Stimulated activated CD4-positive, alpha-beta T cell treated with anti-CD3 and anti-CD28 coated beads, Interleukin-1b, Interleukin-23, amount 100 ng/mL, for 4 hours (primary cell): ENCODE data around the gene ZDHHC14.
A peak's percentile ranks its signal among the peaks of the same experiment; 100 is the strongest.
"Not testable (repeated sequence)": the region's sequence is repeated elsewhere in the genome, so short reads cannot be mapped to it uniquely, and the experiment has no call there.

Experiments
- DNase-seq, 2 donors: peaks; one replicate each; pipeline ENCODE4 v3.0.0-alpha.2; 2020; ENCODE audit warnings: low read depth in 2 of 2

ZDHHC14 gene

DNA sequence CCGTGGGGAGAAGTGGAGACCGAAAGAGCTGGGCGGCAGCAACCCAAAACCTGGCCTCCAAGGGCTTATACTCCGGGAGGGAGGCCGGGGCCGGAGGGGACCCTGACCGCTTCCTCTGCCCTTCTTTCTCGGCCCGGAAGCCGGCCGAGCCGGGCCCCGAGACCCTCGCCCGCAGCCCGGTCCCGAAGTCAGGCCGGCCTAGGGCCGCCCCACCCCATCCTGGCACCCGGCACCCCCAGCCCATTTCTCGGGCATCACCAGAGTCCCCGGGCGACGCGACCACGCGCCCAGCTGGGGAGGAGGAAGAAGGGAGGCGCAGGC is 572 bp upstream of the ZDHHC14 start:
- no peak for DNase-seq

DNA sequence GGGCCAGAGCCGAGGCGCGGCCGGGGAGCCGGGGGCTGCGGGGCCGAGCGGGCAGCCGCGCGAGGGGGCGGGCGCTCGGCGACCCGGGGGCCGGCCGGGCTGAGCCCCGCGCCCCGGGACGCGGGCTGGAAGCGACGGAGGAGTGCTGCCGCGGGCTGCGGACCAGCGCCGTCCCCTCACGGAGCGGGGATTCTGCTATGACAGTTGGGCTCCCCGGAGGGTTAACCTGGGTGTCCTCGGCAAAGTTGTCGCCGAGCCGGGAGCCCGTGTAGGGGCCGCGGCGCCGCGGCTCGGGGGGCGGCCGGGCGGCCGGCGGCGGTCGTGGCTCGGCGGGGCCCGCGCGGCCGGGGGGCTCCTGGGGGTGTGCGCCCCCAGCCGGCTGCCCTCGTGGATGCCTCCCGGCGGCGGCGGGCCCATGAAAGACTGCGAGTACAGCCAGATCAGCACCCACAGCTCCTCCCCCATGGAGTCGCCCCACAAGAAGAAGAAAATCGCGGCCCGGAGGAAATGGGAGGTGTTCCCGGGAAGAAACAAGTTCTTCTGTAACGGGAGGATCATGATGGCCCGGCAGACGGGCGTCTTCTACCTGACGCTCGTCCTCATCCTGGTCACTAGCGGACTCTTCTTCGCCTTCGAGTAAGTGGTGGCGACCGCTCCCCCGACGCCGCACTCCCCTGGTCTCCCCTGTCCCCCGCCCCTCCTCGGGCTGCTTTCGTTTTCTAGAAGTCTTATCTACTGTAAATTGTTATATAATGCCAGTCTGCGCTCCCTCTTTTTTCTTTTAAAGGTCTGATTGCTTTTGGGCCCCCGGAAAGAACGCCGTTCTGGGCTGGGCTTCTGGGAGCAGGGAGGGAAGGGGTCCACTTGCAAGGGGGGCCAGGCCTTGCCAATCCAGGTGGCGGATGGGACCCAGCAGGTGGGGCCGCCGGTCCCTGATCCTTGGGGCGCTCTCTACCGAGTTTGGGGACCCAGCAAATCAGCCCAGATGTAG is 936 bp downstream of the ZDHHC14 start:
- peak; percentile 46 to 50 for DNase-seq

DNA sequence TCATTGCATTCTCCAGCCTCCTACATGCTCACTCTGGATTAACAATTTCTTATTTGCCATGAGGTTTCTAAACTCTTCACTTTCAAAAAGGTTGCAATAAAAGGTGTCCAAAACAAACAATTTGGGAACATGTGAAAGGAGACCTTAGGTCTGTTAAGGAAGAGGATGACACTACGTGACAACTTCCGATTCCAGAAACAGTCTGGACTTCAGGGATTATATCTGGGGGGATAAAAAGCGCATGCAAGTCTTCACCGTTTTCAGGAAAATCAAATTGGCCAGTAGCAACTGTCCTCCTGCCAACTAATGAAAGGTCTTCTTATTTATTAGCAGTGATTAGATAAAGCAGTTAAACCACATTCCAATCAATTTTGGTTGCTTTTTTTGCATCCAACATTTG is 1.8 kb downstream of the ZDHHC14 start:
- no peak for DNase-seq

DNA sequence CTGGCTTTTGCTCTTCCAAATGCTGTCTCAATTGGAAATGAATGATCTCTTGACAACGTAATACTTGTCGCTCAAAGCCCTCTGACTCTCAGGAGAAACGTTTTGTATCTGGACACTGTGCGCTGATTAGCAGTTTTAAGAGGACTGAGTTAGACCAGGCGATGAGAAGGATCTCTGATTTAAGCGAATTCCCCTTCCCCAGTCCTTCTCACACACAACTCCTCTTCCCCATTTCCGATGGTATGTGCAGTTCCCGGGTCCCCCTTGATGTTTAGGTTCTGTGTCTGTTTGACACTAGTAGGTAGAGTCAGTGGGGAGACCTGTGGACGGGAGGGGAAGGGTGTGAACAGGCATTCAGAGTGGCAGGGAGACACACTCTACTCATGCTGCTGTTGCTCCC is 2.5 kb downstream of the ZDHHC14 start:
- DNase-seq = no peak

DNA sequence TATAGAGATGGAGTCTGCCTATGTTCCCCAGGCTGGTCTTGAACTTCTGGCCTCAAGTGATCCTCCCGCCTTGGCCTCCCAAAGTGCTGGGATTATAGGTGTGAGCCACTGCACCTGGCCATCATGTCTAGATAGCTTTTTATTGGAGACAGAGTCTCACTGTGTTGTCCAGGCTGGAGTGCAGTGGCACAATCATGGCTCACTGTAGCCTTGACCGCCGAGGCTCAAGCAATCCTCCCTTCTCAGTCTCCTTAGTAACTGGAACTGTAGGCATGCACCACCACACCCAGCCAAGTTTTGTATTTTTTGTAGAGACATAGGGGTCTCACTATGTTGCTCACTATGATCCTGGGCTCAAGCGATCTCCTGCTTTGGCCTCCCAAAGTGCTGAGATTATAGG is 4.0 kb downstream of the ZDHHC14 start:
- not testable (repeated sequence) for DNase-seq

DNA sequence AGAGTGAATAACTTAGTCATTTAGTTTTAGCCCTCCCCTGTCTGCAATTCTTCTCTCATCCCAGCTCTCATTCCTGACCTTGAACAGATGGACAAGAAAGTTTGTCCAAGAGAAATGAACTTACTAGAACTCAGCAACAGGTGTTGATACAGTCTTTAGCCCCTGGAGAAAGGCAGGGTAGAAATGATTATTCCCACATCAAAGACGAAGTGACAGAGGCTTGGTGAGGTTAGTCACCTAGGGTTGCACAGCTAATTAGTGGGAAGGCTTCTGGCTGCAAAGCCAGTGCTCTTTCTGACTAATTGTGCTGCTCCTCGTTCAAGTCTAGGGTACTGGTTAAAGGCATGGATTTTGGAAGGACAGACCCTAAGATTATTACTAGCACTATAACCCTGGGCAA is 4.5 kb downstream of the ZDHHC14 start:
- no peak for DNase-seq

DNA sequence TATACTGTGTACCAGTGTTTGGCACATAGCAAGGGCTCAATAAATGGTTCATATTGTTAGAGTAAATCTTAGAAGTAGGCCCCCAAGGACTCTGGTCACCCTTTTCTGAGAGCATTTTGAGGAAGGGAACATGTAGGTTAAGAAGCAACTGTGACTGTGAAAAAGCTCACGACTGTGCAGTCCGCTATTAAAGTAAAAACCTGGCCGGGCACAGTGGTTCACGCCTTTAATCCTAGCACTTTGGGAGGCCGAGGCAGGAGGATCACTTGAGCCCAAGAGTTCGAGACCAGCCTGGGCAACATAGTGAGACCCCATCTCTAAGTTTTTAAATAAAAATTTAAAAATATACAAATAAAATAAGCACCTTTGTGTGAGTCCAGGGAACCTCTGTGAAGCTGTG is 5.0 kb downstream of the ZDHHC14 start:
- no peak for DNase-seq

DNA sequence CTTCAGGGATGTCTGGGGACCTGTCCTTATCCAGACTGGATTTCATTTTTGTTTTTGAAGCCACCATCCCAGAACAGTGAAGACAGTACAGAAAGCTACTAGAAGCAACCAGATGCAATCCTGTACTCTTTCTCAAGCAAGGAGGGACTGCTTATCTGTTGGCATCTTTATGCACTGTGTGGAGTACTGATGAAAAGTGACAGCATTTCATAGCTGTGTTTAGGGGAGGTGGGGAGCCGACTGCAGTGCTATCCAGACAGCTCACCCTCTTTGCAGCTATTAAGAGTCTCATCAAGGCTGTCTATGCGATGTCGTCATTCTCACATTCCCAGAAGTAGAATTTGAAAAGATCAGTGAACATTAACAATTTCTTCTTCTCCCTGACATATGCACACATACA is 5.5 kb downstream of the ZDHHC14 start:
- DNase-seq = no peak

DNA sequence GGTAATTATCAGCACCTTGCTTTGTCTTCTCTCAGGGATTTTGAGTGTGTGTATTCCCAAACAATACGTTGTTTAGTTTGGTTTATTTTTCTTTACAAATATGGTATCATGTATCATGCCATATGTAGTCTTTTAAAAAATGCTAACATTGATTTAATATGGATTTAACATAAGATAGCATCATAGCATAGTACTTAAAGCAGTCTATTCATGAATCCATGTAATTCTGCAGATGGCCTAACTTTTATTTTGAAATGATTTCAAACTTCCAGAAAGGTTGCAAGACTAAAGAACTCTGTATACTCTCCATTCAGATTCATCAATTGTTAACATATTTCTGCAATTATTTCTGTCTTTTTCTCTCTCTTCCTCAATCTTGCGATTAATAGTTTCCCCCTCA is 7.9 kb downstream of the ZDHHC14 start:
- DNase-seq = no peak

DNA sequence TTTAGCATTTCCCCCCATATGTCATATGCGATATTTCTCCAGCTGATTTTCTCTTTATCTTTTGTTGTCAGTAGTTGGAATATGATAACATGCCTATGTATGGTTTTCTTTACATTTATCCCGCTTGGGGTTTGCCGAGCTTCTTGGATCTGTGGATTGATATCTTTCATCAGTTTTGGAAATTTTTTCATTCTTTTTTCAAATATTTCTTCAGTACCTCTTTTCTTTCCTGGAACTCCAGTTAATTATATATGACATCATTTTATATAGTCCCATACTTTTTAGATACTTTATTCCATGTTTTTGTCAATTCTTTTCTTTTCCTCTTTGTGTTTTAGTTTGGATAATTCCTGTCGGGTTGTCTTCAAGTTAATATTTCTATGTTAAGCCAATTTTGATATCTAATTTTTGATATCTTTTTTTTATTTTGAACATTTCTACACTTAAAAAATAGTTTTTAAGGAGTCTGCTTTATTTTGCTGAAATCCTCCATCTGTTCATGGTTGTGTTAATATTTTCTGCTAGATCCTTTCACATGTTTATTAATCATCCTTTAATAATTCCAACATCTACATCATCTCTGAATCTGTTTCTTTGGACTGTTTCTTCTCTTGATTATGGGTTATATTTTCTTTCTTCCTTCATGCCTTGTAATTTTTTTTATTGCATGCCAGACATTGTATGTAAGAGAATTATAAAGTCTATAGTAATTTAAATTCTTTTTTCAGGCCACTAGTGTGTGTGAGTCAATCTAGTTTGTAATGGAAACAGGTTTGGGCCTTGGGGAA is 9.5 kb downstream of the ZDHHC14 start:
- DNase-seq = no peak

DNA sequence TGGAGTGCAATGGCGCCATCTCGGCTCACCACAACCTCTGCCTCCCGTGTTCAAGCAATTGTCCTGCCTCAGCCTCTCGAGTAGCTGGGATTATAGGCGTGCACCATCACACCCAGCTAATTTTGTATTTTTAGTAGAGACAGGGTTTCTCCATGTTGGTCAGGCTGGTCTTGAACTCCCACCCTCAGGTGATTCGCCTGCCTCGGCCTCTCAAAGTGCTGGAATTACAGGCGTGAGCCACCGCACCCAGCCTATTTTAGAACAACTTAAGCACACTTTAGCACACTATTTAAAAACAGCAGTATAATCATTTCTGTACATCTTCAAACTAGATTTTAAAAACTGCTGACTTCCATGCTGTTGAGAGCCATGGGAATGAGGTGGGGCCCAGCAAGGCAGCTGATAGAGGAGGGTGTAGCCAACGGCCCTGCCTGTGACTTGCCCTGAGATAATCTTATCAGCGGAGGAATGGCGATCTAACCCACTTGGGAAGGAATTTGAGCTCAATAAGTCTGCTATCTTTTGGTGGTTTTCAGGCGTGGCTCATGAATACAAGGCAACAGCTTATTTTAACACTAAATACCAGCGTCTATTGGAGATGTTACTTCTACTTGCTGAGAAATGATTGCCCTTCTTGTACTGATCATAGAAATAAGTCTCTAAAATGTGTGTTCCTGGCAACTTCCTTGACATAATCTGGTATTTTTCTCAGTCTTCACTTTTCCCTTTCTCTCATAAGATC is 12.1 kb downstream of the ZDHHC14 start:
- no peak for DNase-seq

DNA sequence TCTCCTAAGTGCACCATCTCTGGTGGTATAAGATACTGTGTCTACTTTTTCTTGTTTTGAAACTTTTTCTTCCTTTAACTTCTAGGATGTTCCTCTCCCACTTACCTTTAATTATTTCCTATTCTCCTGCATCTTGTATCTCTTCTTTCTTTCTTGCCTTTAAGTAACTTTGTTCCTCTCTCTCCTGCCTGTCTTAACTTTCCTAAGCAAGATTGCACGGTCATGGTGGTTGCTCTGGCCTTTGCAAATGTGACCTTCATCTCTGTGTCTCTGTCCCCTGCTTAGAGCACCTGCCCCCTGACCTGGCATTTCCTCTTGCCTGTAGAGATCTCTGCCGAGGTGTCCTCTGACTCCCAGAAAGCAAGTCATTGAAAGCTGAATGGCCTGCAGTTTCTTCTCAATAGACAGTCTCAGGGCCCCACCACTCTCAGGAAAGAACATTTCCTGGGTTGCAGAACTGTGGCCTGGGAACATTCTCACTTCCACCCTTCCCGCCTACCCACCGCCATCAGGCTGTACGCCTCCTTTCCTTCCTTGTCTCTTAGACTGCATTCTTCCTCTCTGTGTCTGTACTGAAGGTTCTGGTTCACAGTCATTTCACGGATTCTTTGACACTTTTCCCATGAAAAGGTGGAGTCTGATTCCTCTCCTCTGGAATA is 12.8 kb downstream of the ZDHHC14 start:
- no peak for DNase-seq

DNA sequence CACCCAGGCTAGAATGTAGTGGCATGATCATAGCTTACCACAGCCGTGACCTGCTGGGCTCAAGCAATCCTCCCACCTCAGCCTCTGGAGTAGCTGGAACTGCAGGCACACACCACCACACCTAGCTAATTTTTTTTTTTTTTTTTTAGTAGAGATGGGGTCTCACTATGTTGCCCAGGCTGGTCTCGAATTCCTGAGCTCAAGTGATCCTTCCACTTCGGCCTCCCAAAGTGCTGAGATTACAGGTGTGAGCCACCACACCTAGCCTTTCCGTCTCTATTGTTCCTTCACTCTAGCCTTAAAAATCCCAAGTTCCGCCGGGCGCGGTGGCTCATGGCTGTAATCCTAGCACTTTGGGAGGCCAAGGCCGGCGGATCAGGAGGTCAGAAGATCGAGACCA is 14.2 kb downstream of the ZDHHC14 start:
- DNase-seq = not testable (repeated sequence)

DNA sequence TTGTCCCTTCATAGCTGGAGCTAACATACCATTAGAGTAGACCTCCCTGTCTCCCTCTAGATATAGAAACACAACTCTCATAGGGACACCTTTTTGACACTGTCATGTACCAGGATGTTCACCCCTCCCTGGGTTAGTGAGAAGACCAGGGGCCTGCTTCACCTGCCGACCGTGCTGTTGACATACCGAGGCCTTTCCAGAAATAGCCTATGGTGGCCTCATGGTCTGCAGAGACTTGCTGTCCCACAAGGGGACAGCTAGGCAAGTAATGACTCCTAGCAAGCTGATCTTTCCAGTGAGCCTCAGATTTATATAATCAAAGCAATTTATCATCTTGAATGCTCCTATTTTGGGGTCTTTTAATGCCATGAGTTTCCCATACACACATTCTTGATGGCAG is 15.0 kb downstream of the ZDHHC14 start:
- no peak for DNase-seq

DNA sequence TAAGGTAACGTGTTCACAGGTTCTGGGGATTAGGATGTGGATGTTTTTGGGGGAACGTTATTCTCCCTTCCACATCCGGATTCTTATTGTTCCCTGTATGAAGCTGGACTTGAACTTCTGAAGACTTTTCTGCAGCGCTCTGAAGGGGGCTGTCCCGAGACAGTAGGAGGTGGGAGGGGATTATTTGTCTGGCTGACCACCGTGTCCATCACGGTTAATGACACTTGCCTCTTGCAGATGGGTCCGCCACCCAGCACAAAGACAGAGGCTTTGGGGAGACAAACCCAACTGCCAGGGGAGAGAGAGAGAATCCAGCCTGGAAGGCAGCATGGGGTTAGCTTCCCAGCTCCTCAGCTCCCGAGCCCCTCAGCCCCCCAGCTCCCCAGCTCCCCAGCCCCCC is 16.7 kb downstream of the ZDHHC14 start:
- DNase-seq = no peak

DNA sequence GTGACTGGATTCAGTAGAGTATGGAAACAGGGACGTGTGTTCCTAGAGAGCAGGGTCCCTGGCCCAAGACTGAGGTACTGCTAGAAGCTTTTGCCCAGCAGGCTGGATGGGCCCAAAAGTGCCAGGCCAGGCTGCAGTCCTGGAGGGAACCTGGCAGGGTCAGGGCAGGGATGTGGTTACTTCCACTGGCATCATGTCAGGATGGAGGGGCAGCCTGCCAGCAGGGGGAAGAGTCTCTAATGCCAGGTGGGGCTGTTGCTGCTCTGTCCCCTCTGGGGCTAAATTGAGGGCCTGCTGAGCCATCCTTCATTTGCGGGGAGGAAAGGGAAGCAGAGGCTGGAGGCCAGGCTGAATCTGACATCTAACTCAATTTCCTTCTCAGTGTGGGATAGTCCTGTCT is 17.2 kb downstream of the ZDHHC14 start:
- DNase-seq = no peak

DNA sequence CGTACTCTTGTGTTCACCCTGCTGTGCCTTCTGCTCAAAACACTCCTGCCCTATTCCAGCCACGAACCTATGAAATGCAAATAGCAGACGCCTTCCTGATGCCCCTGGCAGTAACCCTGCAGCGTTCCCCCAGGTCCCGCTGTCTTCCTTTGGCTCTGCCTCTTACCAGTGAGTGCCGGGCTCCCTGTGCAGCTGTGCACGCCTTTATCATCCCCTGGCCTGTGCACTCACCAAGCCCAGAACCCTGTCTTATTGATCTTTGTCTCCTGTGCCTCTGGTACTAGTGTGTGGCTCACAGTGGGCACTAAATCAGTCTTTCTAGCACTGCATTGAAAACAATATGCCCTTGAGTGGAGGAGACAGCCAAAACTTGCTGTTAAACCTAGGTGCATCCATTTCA is 19.7 kb downstream of the ZDHHC14 start:
- no peak for DNase-seq

DNA sequence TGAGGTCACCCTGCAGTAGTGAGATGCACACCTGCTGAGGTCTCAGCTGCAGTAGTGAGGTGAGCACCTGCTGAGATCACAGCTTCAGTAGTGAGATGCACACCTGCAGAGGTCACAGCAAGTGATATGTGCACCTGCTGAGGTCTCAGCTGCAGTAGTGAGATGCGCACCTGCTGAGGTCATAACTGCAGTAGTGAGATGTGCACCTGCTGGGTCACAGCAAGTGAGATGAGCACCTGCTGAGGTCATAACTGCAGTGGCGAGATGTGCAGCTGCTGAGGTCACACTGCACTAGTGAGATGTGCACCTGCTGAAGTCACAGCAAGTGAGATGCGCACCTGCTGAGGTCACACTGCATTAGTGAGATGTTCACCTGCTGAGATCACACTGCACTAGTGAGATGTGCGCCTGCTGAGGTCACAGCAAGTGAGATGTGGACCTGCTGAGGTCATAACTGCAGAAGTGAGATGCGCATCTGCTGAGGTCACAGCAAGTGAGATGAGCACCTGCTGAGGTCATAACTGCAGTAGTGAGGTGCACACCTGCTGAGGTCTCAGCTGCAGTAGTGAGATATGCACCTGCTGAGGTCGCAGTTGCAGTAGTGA is 20.8 kb downstream of the ZDHHC14 start:
- DNase-seq = no peak

DNA sequence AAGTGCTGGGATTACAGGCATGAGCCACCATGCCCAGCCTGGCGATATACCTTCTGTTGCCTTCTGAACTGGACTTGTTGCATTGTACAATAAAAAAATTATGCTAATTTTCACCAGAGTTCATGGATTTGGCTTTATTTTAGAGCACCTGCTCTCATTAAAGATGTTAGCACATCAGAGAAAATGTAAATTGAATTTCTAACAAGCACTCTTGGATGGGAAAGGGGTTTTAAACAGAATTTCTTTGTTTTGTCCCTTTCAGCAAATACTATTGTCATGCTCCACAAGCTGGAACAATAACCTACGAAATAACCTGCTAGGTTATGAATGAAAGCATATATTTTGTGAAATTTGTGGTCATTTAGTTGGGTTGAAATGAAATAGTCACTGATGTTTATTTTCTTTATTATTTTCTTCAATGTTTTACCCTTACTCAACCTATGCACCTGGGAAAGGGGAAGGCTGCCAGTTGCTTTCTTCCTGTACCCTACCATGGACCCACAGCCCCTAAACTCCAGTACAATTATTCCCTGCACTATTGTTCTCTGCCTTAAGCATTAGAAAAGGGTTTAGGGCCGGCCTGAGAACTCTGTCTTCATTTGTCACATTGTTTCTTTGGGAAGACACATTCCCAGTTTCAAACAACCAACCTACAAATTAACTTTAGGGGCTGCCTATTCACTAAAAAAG is 22.2 kb downstream of the ZDHHC14 start:
- DNase-seq = no peak

DNA sequence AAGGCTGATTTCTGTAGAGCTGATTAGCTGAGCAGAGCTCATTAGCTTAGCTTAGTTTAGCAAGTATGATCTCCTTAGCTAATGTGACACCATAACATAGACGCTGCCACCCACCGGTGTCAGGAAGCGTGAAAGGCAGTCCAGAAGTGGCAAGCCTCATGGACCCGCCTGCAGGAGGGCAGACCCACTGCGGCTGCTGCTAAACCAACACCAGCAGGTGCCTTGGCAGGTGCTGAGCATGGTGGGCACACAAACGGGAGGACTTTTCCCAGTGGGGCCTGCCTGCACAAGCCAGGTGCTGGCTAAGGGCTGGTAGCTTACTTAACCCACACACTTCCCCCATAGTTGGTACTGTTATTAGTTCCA is 22.7 kb downstream of the ZDHHC14 start:
- DNase-seq = no peak

DNA sequence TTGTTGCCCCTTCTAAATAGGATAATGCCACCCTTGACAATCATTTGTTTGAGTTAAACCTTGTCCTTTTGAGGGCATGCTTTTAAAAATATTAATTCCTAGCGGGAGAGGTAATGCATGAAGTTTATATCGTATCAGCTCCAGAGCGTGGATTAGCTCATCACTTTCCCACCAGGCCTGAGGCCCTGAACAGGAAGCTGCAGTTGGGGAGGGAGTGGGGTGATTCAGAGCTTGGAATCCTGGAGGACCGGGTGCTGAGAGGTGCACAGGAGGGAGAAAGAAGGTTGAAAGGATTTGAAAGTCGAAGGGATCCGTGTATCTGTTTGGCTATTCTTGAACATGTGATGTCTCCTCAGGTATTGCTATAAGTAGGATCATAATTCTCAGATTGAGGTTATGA is 25.0 kb downstream of the ZDHHC14 start:
- no peak for DNase-seq
